Neutrophil (primary cell): ENCODE measurements around the gene ZFP36L1.

Source experiments
- H3K27ac ChIP-seq: fragments of 200-600 bp; sonication (generic); 2 replicates; pipeline ENCODE4 v1.5.1; 2016; ENCODE audit warnings: mild to moderate bottlenecking, moderate library complexity
- H3K27me3 ChIP-seq: fragments of 200-600 bp; sonication (generic); 2 replicates; pipeline ENCODE4 v1.6.0; 2016; ENCODE audit warnings: mild to moderate bottlenecking
- H3K36me3 ChIP-seq: fragments of 200-600 bp; sonication (generic); 2 replicates; pipeline ENCODE4 v1.5.1; 2017
- H3K4me1 ChIP-seq, 2 experiments: fragments of 200-600 bp in 1 of 2; sonication (generic) in 1 of 2; 1 replicate in 1 of 2; 2 replicates in 1 of 2; pipeline versions ENCODE4 v1.5.1 to v1.6.1; 2013 to 2016; ENCODE audit warnings: low read depth in 1 of 2, low read length in 1 of 2, mild to moderate bottlenecking in 1 of 2, moderate library complexity in 1 of 2; ENCODE audit not compliant: control insufficient read depth in 1 of 2, insufficient read depth in 1 of 2
- H3K4me3 ChIP-seq, 2 experiments: fragments of 200-600 bp in 1 of 2; sonication (generic) in 1 of 2; 1 replicate in 1 of 2; 2 replicates in 1 of 2; pipeline ENCODE4 v1.5.1; 2013 to 2016; ENCODE audit warnings: low read depth in 1 of 2, low read length in 1 of 2, mild to moderate bottlenecking in 1 of 2, moderate library complexity in 1 of 2
- H3K9me3 ChIP-seq: fragments of 200-600 bp; sonication (generic); 2 replicates; pipeline ENCODE4 v1.5.1; 2016
- CTCF ChIP-seq: fragments of 200-600 bp; sonication (generic); IDR thresholded peaks from 2 replicates; pipeline ENCODE4 v1.5.1; 2016; ENCODE audit warnings: antibody characterized with exemption

Gene ZFP36L1

GRCh38 chr14:68806526-68807147 lies 13.8 kb upstream of the ZFP36L1 start:
- H3K27ac ChIP-seq: no peak overlapping the region
- no peak for TF ChIP-seq CTCF
- H3K4me3 ChIP-seq: no peak overlapping the region

GRCh38 chr14:68805414-68805813 lies 12.5 kb upstream of the ZFP36L1 start:
- peaks cover 10% of the 10 kb centered on the region for H3K27me3 ChIP-seq
- no peaks in the 10 kb centered on the region for H3K36me3 ChIP-seq
- no peaks in the 10 kb centered on the region for H3K9me3 ChIP-seq
- H3K27ac ChIP-seq: no peak overlapping the region
- H3K4me1 ChIP-seq: no peaks in the 10 kb centered on the region
- H3K4me3 ChIP-seq: no peak overlapping the region
- no peak for TF ChIP-seq CTCF

More at GRCh38 chr14:68806526-68807147, 13.8 kb upstream of the ZFP36L1 start:
- Histone ChIP-seq H3K27me3 (peaks cover 10% of the 10 kb centered on the region), H3K36me3 (no peaks in the 10 kb centered on the region), H3K4me1 (no peaks in the 10 kb centered on the region), H3K9me3 (no peaks in the 10 kb centered on the region)

- Histone ChIP-seq H3K27ac (no peak overlapping the region), H3K4me3 (no peak overlapping the region), H3K27me3 (peaks cover 42% of the 10 kb centered on the region), H3K9me3 (no peaks in the 10 kb centered on the region), H3K36me3 (no peaks in the 10 kb centered on the region), H3K4me1 (peaks cover 1 to 2% of the 10 kb centered on the region in 2 experiments)
- TF ChIP-seq CTCF: no peak
These were observed 8.8 kb upstream of the ZFP36L1 start for GRCh38 chr14:68801631-68802030.

- H3K27me3 ChIP-seq: peaks cover 39% of the 10 kb centered on the region
- H3K4me3 ChIP-seq: no peak overlapping the region
- no peaks in the 10 kb centered on the region for H3K9me3 ChIP-seq
- H3K36me3 ChIP-seq: no peaks in the 10 kb centered on the region
- H3K4me1 ChIP-seq: peaks cover 8% of the 10 kb centered on the region in 2 experiments
- no peak for TF ChIP-seq CTCF
- no peak overlapping the region for H3K27ac ChIP-seq
These were observed 8.1 kb upstream of the ZFP36L1 start for GRCh38 chr14:68800953-68801352.

GRCh38 chr14:68800390-68800789 lies 7.5 kb upstream of the ZFP36L1 start:
- H3K9me3 ChIP-seq: no peaks in the 10 kb centered on the region
- no peak overlapping the region for H3K27ac ChIP-seq
- peaks cover 36% of the 10 kb centered on the region for H3K27me3 ChIP-seq
- no peak overlapping the region for H3K4me3 ChIP-seq
- TF ChIP-seq CTCF: no peak
- no peaks in the 10 kb centered on the region for H3K36me3 ChIP-seq
- H3K4me1 ChIP-seq: peaks cover 8 to 9% of the 10 kb centered on the region in 2 experiments
